Neural cell (in vitro differentiated cells): ENCODE data around the gene LRMDA. TPM values are rescaled to one million over a fixed set of nuclear protein-coding genes. Genes with fewer than 3 reads are reported as not detected.

ENCODE experiments used
- H2AFZ ChIP-seq: fragments of 200-600, 300-800 bp; sonication (generic), shearing (Covaris generic); 2 replicates; pipeline ENCODE4 v1.6.0; 2014; ENCODE audit warnings: low read depth, mild to moderate bottlenecking, antibody characterized with exemption, low read length, moderate library complexity
- H3F3A ChIP-seq: fragments of 200-600 bp; shearing (Covaris generic); 2 replicates; pipeline ENCODE4 v1.6.1; 2016; ENCODE audit warnings: mild to moderate bottlenecking, moderate library complexity, mixed read lengths, antibody characterized with exemption, low read length; ENCODE audit not compliant: insufficient read depth, poor library complexity, severe bottlenecking
- H3K27ac ChIP-seq: fragments of 200-600, 300-800 bp; sonication (generic), shearing (Covaris generic); 2 replicates; pipeline ENCODE4 v1.5.1; 2014; ENCODE audit warnings: mild to moderate bottlenecking, low read length, moderate library complexity
- H3K27me3 ChIP-seq: fragments of 300-800, 200-600 bp; sonication (generic), shearing (Covaris generic); 2 replicates; pipeline ENCODE4 v1.6.0; 2014; ENCODE audit warnings: mild to moderate bottlenecking, low read depth, low read length, moderate library complexity; ENCODE audit not compliant: insufficient read depth
- H3K36me3 ChIP-seq: fragments of 300-800, 200-600 bp; sonication (generic), shearing (Covaris generic); 2 replicates; pipeline ENCODE4 v1.5.1; 2014; ENCODE audit warnings: mild to moderate bottlenecking, antibody characterized with exemption, low read length, moderate library complexity; ENCODE audit not compliant: insufficient read depth
- H3K4me2 ChIP-seq: fragments of 300-800, 200-600 bp; sonication (generic), shearing (Covaris generic); 2 replicates; pipeline ENCODE4 v1.6.0; 2014; ENCODE audit warnings: mild to moderate bottlenecking, low read length
- H3K4me3 ChIP-seq: fragments of 300-800, 200-600 bp; sonication (generic), shearing (Covaris generic); 2 replicates; pipeline ENCODE4 v1.5.1; 2014; ENCODE audit warnings: mild to moderate bottlenecking, low read length, moderate library complexity
- H3K79me2 ChIP-seq: fragments of 200-600 bp; shearing (Covaris generic); replicated peaks from 2 replicates; pipeline ENCODE4 v1.6.0; 2014; ENCODE audit warnings: mild to moderate bottlenecking, low read length, moderate library complexity; ENCODE audit not compliant: insufficient read depth
- H3K9ac ChIP-seq: fragments of 300-800, 200-600 bp; sonication (generic), shearing (Covaris generic); 2 replicates; pipeline ENCODE4 v1.6.1; 2016; ENCODE audit warnings: mild to moderate bottlenecking, low read length, mixed read lengths
- H3K9me2 ChIP-seq: fragments of 200-600 bp; shearing (Covaris generic); 2 replicates; pipeline ENCODE4 v1.6.1; 2016; ENCODE audit warnings: mild to moderate bottlenecking, low read length, mixed read lengths; ENCODE audit not compliant: insufficient read depth
- H3K9me3 ChIP-seq: fragments of 200-600, 300-800 bp; sonication (generic), shearing (Covaris generic); 2 replicates; pipeline ENCODE4 v1.6.1; 2016; ENCODE audit warnings: mild to moderate bottlenecking, mixed run types, low read length, moderate library complexity, mixed read lengths
- H4K20me1 ChIP-seq: fragments of 200-600 bp; shearing (Covaris generic); 2 replicates; pipeline ENCODE4 v1.6.1; 2016; ENCODE audit warnings: mild to moderate bottlenecking, mixed run types; ENCODE audit not compliant: insufficient read depth
- CTCF ChIP-seq: fragments of 450-650 bp; IDR thresholded peaks from 2 replicates; pipeline ENCODE4 v1.5.1; 2014; ENCODE audit warnings: antibody characterized with exemption, mild to moderate bottlenecking, moderate library complexity; ENCODE audit not compliant: poor library complexity, severe bottlenecking
- EP300 ChIP-seq: fragments of 450-650 bp; conservative IDR thresholded peaks from 2 replicates; pipeline ENCODE4 v1.6.1; 2014; ENCODE audit warnings: antibody characterized with exemption, mild to moderate bottlenecking, moderate library complexity; ENCODE audit not compliant: poor library complexity, severe bottlenecking
- EZH2 ChIP-seq: fragments of 200-600, 300-800 bp; shearing (Covaris generic), sonication (generic); IDR thresholded peaks from 2 replicates; pipeline ENCODE4 v1.6.1; 2014; ENCODE audit warnings: antibody characterized with exemption, low read length, borderline replicate concordance, mild to moderate bottlenecking; ENCODE audit not compliant: insufficient read depth, poor library complexity, severe bottlenecking
- MXI1 ChIP-seq: fragments of 450-650 bp; conservative IDR thresholded peaks from 2 replicates; pipeline ENCODE4 v1.6.1; 2014; ENCODE audit warnings: antibody characterized with exemption, mild to moderate bottlenecking; ENCODE audit not compliant: poor library complexity, severe bottlenecking
- POLR2AphosphoS5 ChIP-seq: IDR thresholded peaks from 2 replicates; pipeline ENCODE4 v1.6.1; 2012
- RAD21 ChIP-seq: fragments of 450-650 bp; conservative IDR thresholded peaks from 2 replicates; pipeline ENCODE4 v1.6.1; 2014; ENCODE audit warnings: antibody characterized with exemption, mild to moderate bottlenecking, moderate library complexity
- REST ChIP-seq: IDR thresholded peaks from 2 replicates; pipeline ENCODE4 v1.6.1; 2012; ENCODE audit warnings: borderline replicate concordance
- SMC3 ChIP-seq: fragments of 450-650 bp; conservative IDR thresholded peaks from 2 replicates; pipeline ENCODE4 v1.6.1; 2014; ENCODE audit warnings: antibody characterized with exemption, mild to moderate bottlenecking, moderate library complexity; ENCODE audit not compliant: poor library complexity
- TAF1 ChIP-seq: IDR thresholded peaks from 2 replicates; pipeline ENCODE4 v1.6.1; 2012; ENCODE audit warnings: low read depth
- polyA plus RNA-seq: library from polyadenylated mRNA; depleted of rRNA; stranded (reverse); fragments of >200 nt; gene quantifications from 2 replicates; pipeline ENCODE4 v1.2.3, GENCODE V29; 2014

The LRMDA gene
- polyA plus RNA-seq, 1 donor from 2014 or later: 5.6 TPM

- no peak for TF ChIP-seq EP300
- TF ChIP-seq POLR2AphosphoS5: no peak
- no peak for TF ChIP-seq TAF1
- no peak for TF ChIP-seq REST
- no peak for TF ChIP-seq MXI1
- TF ChIP-seq CTCF: no peak
- TF ChIP-seq EZH2: no peak
- TF ChIP-seq RAD21: no peak
- no peak for TF ChIP-seq SMC3
- Histone ChIP-seq H4K20me1 (no peaks in the 10 kb centered on the region), H3K4me2 (no peak overlapping the region), H3F3A (no peaks in the 10 kb centered on the region), H3K9ac (no peak overlapping the region), H3K79me2 (no peaks in the 10 kb centered on the region), H3K9me2 (no peaks in the 10 kb centered on the region), H3K4me3 (no peak overlapping the region), H3K36me3 (no peaks in the 10 kb centered on the region), H3K9me3 (no peaks in the 10 kb centered on the region), H2AFZ (no peak overlapping the region), H3K27ac (no peak overlapping the region), H3K27me3 (no peaks in the 10 kb centered on the region)
These were observed 642.1 kb downstream of the LRMDA start for GRCh38 chr10:76073524-76073923.

GRCh38 chr10:76074659-76075058 is 643.2 kb downstream of the LRMDA start:
- Histone ChIP-seq H3K9me2 (no peaks in the 10 kb centered on the region), H3K4me2 (no peak overlapping the region), H4K20me1 (no peaks in the 10 kb centered on the region), H3K36me3 (no peaks in the 10 kb centered on the region), H3F3A (no peaks in the 10 kb centered on the region), H3K27ac (no peak overlapping the region), H3K79me2 (no peaks in the 10 kb centered on the region), H3K9ac (no peak overlapping the region), H3K27me3 (no peaks in the 10 kb centered on the region), H2AFZ (no peak overlapping the region), H3K9me3 (no peaks in the 10 kb centered on the region), H3K4me3 (no peak overlapping the region)
- TF ChIP-seq POLR2AphosphoS5 (no peak), EP300 (no peak), MXI1 (no peak), SMC3 (no peak), REST (no peak), CTCF (no peak), RAD21 (no peak), TAF1 (no peak), EZH2 (no peak)
